ENCODE measurements around the gene TSPAN5. TPM values are rescaled to one million over a fixed set of nuclear protein-coding genes. Genes with fewer than 3 reads are reported as not detected.

The TSPAN5 gene
- total and polyA plus RNA-seq, 3 donors from 2014 or later: 27.8 to 57.2 (median 30.8) TPM

DNA sequence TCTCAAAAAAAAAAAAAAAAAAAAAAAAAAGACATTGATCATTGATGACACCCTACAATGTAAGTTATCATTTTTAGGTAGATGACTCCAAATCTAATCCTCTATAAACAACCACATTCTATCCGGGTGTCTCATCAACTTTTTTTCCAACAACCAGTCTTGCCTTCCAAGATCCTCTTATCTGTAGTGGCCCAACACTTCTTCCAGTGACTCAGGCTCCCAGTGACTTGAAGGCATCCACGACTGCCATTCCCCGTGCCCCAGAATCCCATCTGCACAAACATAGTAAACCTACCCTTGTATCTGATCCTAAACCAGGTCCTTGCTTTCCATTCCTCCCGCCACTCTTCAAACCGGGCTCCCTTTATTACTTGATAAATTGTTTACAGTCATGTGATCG lies 15.6 kb upstream of the TSPAN5 start:
- no peaks in the 10 kb centered on the region for H3K36me3 ChIP-seq (ENCODE audit: low read depth, missing control alignments)
- intact Hi-C loops (cut with DNase I; ENCODE audit: low total_unique reads): no loop called here
- H3K9me3 ChIP-seq: no peaks in the 10 kb centered on the region
- TF ChIP-seq, protein P1, sequence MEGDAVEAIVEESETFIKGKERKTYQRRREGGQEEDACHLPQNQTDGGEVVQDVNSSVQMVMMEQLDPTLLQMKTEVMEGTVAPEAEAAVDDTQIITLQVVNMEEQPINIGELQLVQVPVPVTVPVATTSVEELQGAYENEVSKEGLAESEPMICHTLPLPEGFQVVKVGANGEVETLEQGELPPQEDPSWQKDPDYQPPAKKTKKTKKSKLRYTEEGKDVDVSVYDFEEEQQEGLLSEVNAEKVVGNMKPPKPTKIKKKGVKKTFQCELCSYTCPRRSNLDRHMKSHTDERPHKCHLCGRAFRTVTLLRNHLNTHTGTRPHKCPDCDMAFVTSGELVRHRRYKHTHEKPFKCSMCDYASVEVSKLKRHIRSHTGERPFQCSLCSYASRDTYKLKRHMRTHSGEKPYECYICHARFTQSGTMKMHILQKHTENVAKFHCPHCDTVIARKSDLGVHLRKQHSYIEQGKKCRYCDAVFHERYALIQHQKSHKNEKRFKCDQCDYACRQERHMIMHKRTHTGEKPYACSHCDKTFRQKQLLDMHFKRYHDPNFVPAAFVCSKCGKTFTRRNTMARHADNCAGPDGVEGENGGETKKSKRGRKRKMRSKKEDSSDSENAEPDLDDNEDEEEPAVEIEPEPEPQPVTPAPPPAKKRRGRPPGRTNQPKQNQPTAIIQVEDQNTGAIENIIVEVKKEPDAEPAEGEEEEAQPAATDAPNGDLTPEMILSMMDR (IDR thresholded peaks at IDR 0.05): no peak
- TF ChIP-seq POLR2A (IDR thresholded peaks at IDR 0.05): no peak
- DNase-seq: no peak
- no peaks in the 10 kb centered on the region for H3K27me3 ChIP-seq
- 61 to 76% methylated on average over 6 of the region's 6 CpGs for WGBS, 2 donors
- H3K27ac ChIP-seq: no peak overlapping the region
- no peaks in the 10 kb centered on the region for H3K4me1 ChIP-seq
- no peak overlapping the region for H3K4me3 ChIP-seq

DNA sequence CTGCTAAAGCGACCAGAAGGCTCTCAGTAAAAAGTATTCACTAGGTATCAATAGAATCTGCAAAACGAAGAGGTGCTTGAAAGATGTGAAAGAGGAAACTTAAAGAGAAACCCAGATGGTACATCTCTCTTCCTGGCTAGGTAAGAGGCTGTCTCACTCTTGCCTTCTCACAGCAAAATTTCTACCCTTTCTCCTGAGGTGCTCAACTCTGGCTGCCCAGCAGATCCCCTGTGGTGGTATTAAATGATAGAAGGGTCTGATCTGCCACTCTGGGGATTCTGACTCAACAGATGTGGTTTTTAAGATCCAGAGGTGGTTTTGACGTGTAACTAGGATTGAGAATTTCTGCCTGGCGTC lies 14.9 kb upstream of the TSPAN5 start:
- Histone ChIP-seq H3K27ac (no peak overlapping the region), H3K9me3 (no peaks in the 10 kb centered on the region), H3K36me3 (ENCODE audit: low read depth, missing control alignments) (no peaks in the 10 kb centered on the region), H3K27me3 (no peaks in the 10 kb centered on the region), H3K4me1 (no peaks in the 10 kb centered on the region), H3K4me3 (no peak overlapping the region)
- WGBS, 2 donors: 58 to 65% methylated on average over 4 of the region's 4 CpGs
- DNase-seq: no peak
- intact Hi-C loops (cut with DNase I; ENCODE audit: low total_unique reads): no loop called here
- TF ChIP-seq POLR2A (IDR thresholded peaks at IDR 0.05): no peak
- TF ChIP-seq, protein P1 (IDR thresholded peaks at IDR 0.05): no peak

DNA sequence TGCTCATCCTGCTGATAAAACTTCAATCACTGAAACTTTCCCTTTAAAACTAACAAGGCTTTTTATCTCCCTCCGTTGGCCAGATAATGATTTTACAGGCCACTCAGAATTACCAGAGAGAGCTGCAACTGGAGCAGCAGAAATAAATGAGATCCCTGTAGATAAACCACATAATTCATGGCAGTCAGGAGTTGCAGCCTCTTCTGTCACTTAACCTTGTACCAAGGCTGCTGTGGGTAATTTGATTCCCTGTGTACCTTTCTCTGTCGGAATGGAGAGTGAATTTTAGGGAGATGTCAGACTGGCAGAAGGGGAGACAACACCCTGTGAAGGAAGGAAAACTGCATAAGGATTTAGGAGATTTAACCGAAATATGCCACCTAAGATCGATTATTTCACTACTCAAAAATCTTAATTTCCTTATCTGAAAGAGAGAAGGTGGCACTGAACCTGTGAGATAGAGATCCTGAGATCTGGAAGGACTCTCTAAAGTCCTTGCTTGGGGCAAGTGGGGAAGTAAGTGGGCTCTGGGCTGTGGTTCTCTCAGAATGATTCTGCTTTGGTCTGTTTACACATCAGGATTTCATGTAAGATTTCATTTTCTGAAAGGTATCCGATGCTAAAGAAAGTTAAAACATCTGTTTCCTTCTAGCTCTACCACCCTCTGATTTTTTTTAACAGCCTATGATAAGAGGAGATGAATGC lies 14.3 kb upstream of the TSPAN5 start:
- intact Hi-C loops (cut with DNase I; ENCODE audit: low total_unique reads): no loop called here
- WGBS, 2 donors: 40 to 46% methylated on average over 5 of the region's 5 CpGs

DNA sequence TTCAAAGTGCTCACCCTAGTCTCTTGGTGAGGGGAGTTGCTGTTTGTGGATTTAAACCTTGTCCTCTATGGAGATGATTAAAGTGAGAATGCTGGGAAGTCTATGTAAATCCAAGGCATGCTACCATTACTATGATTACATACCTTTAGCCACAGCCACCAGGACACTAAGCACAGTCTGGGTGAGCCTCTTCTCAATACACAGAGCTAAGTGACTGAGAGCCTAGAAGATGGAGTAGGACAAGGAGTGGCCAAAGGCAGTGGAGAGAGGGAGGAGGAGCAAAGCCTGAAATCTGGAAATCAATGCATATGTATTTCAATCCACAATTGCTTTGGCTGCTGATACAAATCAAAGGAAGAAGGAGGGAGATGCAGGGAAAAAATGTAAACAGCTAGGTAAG lies 12.7 kb upstream of the TSPAN5 start:
- intact Hi-C loops (cut with DNase I; ENCODE audit: low total_unique reads): no loop called here
- no peaks in the 10 kb centered on the region for H3K36me3 ChIP-seq (ENCODE audit: low read depth, missing control alignments)
- no peaks in the 10 kb centered on the region for H3K4me1 ChIP-seq
- no peaks in the 10 kb centered on the region for H3K9me3 ChIP-seq
- H3K27ac ChIP-seq: no peak overlapping the region
- H3K27me3 ChIP-seq: no peaks in the 10 kb centered on the region
- no peak for DNase-seq
- TF ChIP-seq, protein P1 (IDR thresholded peaks at IDR 0.05): no peak
- no peak for TF ChIP-seq POLR2A (IDR thresholded peaks at IDR 0.05)
- H3K4me3 ChIP-seq: no peak overlapping the region

More for the DNA sequence above, 14.3 kb upstream of the TSPAN5 start:
- TF ChIP-seq, protein P1 (IDR thresholded peaks at IDR 0.05): no peak
- no peak for TF ChIP-seq POLR2A (IDR thresholded peaks at IDR 0.05)
- no peak for DNase-seq
- Histone ChIP-seq H3K4me1 (no peaks in the 10 kb centered on the region), H3K36me3 (ENCODE audit: low read depth, missing control alignments) (no peaks in the 10 kb centered on the region), H3K27me3 (no peaks in the 10 kb centered on the region), H3K9me3 (no peaks in the 10 kb centered on the region), H3K4me3 (no peak overlapping the region), H3K27ac (no peak overlapping the region)

DNA sequence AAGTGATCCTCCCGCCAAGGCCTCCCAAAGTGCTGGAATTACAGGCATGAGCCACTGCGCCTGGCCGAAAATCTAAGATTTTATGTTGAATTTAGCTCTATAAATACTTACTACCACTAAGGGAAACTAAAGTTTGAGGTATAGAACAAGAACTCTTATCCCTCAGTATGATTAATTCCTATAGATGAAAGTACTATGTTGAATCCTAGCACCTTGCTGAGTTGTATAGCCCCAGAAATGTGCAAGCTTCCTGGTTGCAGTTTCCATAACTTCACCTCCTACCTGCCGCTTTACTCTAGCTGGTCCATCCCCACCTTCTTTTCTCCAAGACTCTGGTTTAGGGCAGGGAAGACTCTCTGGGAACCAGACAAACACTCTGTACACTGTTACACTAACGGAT lies 11.8 kb upstream of the TSPAN5 start:
- TF ChIP-seq, protein P1 (IDR thresholded peaks at IDR 0.05): no peak
- no peak for TF ChIP-seq POLR2A (IDR thresholded peaks at IDR 0.05)
- Histone ChIP-seq H3K4me1 (no peaks in the 10 kb centered on the region), H3K9me3 (no peaks in the 10 kb centered on the region), H3K27me3 (no peaks in the 10 kb centered on the region), H3K4me3 (no peak overlapping the region), H3K27ac (no peak overlapping the region), H3K36me3 (ENCODE audit: low read depth, missing control alignments) (no peaks in the 10 kb centered on the region)
- DNase-seq: no peak
- WGBS, 2 donors: 92 to 96% methylated on average over 5 of the region's 5 CpGs
- intact Hi-C loops (cut with DNase I; ENCODE audit: low total_unique reads): no loop called here

Measured in testis (tissue), 3 donors.